ENCODE data around the gene GRB7.

- TF ChIP-seq POLR2AphosphoS5 (IDR thresholded peaks at IDR 0.05; ENCODE audit: low read depth) = no peak
- no peak for TF ChIP-seq CTCF (conservative IDR thresholded peaks at IDR 0.05; ENCODE audit: low read depth in 2 of 2)
- no peak for TF ChIP-seq CREB1 (CRISPR knock-in tag; IDR thresholded peaks at IDR 0.05; ENCODE audit: low read depth)
- TF ChIP-seq NANOG (IDR thresholded peaks at IDR 0.05; ENCODE audit: borderline replicate concordance) = no peak
- TF ChIP-seq EZH2 (IDR thresholded peaks at IDR 0.05; ENCODE audit: low read depth, unreplicated experiment) = no peak
- TF ChIP-seq, protein P1, sequence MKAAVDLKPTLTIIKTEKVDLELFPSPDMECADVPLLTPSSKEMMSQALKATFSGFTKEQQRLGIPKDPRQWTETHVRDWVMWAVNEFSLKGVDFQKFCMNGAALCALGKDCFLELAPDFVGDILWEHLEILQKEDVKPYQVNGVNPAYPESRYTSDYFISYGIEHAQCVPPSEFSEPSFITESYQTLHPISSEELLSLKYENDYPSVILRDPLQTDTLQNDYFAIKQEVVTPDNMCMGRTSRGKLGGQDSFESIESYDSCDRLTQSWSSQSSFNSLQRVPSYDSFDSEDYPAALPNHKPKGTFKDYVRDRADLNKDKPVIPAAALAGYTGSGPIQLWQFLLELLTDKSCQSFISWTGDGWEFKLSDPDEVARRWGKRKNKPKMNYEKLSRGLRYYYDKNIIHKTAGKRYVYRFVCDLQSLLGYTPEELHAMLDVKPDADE (IDR thresholded peaks at IDR 0.05) = no peak
- no peak for TF ChIP-seq EZH2phosphoT487 (IDR thresholded peaks at IDR 0.05; ENCODE audit: unreplicated experiment)
- TF ChIP-seq REST (IDR thresholded peaks at IDR 0.05; ENCODE audit: unreplicated experiment) = no peak
- no peak for TF ChIP-seq STAT1 (IDR thresholded peaks at IDR 0.05; ENCODE audit: unreplicated experiment)
- TF ChIP-seq ZNF331 (CRISPR knock-in tag; IDR thresholded peaks at IDR 0.05; ENCODE audit: low read depth) = no peak
- TF ChIP-seq JUNB (IDR thresholded peaks at IDR 0.05; ENCODE audit: unreplicated experiment) = no peak
Measured at GRCh38 chr17:39755554-39756379, 18.0 kb downstream of the GRB7 start.

Measured in GM23338 (cell line).